ENCODE results near the gene ADAMTSL1.

The ADAMTSL1 gene

GRCh38 chr9:18504707-18505106, 30.8 kb downstream of the ADAMTSL1 start:
- DNase-seq, result no peak

DNA sequence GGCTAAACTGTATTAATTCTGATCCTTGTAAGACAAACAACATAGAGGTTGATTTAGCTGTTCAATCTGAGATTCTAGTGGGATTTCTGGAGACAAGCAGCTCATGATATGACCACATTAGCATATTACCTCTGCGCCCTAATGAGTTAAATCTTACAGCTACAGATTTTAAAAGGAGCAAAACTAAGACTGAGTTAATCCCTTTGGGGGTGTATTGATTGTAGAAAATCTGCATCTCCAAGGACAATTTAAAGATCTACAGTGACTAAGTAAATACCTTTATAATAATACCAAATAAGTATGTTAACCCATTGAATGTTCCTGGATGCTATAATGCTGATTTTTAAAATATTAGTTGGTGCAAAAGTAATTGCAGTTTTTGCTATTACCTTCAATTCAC, 33.2 kb downstream of the ADAMTSL1 start:
- DNase-seq, result no peak

GRCh38 chr9:18516514-18516913, 42.6 kb downstream of the ADAMTSL1 start:
- DNase-seq, result no peak

DNA sequence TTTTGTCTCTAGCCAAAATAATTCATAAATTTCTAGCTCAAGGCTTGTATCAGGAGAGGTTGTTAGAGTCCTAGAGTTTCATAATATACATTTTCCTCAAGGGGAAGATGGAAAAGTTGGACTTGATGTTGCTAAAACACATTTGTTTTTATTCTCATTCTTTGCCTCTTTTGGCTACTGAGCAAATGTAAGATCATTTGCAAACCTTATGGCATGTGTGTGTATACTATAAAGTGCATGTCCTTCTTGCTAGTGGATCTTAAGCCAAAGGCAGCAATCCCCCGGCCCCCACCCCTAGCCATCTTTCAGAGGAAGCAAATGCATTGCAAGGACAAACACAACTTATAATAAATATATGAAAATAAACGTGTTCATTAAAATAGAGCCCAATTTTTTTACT, 43.0 kb downstream of the ADAMTSL1 start:
- no peak for DNase-seq

- DNase-seq, result no peak
Measured at GRCh38 chr9:18520416-18521047, 46.6 kb downstream of the ADAMTSL1 start.

DNA sequence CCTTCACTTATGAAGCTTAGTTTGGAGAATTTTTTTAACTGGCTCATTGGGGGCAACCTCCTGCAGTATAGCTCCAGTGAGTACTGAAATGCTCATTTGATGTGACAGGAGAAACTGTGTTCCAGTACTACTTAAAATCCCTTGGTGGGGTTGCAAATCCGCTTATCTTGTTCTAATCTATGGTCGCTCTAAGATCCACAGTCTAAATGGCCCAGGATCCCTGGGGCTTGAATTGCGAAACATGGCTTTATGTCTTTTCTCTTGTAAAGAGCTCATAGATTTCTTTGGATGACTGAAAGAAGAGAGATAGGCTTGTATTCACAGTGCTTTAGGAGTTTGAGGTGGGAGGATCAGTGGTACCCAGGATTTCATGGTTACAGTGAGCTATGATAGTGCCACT, 52.7 kb downstream of the ADAMTSL1 start:
- no peak for DNase-seq

DNA sequence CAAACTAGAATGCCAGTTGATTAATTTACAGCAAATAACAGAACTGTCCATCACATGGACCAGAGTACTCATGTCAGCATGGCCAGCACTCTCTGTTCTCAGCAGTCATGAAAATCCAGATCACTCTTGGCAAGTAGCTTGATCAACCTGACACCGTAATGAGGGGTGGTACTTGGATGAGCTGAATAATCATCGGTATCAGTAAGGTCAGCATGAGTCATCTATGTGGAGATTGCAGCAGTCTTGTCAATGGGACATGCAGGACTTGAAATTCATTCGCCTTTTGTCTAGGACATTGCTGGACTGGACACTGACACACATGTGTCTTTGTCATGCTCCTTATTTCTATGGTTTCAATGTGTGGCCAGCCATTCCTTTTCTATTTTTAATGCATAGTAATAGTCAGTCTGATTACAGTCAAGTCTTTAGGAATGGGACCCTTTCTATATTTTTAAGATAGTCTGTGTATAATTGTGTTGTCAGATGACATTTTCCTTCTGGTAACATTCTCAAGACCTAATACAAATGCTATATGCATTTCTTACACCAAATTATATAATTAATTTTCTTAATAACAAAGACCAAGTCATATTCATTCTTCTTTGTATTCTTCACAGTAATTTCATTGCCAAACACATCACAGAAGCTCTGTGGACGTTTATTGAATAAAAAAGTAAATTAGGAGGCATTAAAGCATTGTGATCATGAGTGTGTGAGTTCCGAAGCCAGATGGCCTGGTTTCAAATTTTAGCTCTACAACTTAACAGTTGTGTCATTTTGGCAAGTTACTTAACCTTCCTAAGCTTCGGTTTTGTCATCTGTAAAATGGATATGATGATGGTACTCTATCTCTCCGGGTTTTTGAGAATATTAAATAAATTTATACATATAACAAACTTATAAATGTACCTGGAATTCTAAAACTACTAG, 57.4 kb downstream of the ADAMTSL1 start:
- DNase-seq, result no peak

DNA sequence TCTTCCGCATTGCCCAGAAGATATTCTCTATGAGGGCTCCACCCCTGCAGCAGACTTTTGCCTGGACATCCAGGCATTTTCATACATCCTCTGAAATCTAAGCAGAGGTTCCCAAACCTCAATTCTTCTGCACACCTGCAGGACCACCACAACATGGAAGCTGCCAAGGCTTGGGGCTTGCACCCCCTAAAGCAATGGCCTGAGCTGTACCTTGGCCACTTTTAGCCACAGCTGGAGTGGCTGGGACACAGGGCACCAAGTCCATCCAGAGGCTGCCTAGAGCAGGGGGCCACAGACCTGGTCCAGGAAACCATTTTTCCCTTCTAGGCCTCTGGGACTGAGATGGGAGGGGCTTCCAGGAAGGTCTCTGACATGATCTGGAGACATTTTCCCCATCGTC, 60.7 kb downstream of the ADAMTSL1 start:
- no peak for DNase-seq

GRCh38 chr9:18536554-18536953, 62.6 kb downstream of the ADAMTSL1 start:
- DNase-seq, result no peak

DNA sequence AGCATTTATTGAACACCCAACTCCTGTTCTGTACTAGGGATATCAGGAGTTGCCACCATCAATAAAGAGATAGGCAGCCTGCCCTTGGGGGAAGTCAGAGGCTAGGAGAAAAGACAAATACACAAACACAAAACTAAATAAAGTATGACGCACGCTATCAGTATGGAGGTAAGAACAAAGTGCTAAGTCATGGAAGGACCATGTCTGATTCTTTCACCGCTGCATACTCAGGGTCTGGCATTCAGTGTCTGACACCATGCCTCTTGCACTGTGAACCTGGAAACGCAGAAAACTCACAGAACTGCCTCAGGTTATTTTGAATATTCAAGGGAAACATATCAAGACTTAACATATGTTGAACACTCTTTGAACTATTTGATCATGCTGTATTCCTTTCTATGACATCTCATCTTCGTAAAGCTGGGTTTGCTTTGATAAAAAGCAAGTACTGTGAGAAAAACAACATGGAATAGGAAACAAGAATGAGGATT, 65.3 kb downstream of the ADAMTSL1 start:
- no peak for DNase-seq

DNA sequence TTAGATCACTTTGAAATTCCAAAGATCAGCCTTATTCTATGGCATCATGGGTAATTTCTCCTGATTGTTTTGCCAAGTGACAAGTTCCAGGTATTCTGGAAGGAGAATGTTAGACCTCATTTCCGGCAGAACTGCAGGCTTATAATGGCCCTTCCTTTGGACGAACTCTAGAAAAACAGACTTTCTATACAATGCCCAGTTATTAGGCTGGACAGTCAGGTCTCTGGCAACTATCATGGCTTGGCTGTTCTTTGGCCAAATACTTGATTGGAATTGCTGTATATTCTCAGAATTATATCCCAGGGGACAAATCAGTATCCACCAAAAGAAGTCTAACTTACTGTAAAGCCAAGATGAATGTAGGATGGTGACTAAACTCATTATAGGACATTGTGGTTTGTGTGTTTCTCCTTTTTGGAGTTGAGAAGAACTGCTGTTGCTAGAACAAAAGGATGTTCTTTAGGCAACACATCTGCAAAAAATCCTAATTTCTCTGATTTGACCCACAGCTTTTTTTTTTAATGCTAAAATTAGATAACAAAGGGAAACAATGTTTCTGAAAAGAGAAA, 69.0 kb downstream of the ADAMTSL1 start:
- DNase-seq, result no peak

- no peak for DNase-seq
Measured at GRCh38 chr9:18543406-18544192, 69.6 kb downstream of the ADAMTSL1 start.

GRCh38 chr9:18544456-18544855, 70.5 kb downstream of the ADAMTSL1 start:
- no peak for DNase-seq

GRCh38 chr9:18545636-18546360, 71.8 kb downstream of the ADAMTSL1 start:
- no peak for DNase-seq

DNA sequence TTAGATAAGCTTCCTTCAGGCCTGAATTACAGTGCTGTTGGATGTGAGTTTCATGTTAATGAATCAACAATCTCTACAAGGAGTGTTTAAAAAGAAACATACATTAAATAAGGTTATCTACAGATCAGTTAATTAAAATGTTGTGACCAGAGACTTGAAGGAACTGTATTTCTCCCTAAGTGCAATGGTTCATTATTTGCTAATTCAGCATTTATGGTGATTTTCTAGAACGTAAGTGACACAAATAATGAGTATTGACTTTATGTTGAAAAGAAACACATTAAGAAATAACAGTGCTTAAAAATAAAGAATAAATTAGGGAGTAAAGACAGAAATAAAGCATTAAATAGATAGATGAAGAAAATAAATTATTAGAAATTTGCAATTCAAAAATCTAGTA, 74.5 kb downstream of the ADAMTSL1 start:
- DNase-seq, result no peak

GRCh38 chr9:18549772-18550171, 75.8 kb downstream of the ADAMTSL1 start:
- DNase-seq, result no peak

DNA sequence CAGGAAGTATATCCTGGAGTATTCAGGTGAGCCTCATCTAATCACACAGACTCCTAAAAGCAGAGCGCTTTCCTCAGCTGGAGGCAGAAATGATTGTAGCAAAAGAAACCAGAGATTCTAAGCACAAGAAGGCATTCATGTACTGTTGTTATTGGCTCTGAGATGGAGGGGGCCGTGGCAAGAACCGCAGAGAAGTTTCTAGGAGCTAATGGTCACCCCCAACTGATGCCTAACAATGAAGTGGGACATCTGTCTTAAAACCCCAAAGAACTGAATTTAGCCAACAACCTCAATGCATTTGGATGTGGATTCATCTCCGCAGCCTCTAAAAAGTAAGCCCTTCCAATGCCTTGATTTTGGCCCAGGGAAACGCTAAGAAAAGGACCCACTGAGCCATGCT, 76.3 kb downstream of the ADAMTSL1 start:
- DNase-seq, result no peak

GRCh38 chr9:18554244-18554643, 80.3 kb downstream of the ADAMTSL1 start:
- DNase-seq, result no peak

DNA sequence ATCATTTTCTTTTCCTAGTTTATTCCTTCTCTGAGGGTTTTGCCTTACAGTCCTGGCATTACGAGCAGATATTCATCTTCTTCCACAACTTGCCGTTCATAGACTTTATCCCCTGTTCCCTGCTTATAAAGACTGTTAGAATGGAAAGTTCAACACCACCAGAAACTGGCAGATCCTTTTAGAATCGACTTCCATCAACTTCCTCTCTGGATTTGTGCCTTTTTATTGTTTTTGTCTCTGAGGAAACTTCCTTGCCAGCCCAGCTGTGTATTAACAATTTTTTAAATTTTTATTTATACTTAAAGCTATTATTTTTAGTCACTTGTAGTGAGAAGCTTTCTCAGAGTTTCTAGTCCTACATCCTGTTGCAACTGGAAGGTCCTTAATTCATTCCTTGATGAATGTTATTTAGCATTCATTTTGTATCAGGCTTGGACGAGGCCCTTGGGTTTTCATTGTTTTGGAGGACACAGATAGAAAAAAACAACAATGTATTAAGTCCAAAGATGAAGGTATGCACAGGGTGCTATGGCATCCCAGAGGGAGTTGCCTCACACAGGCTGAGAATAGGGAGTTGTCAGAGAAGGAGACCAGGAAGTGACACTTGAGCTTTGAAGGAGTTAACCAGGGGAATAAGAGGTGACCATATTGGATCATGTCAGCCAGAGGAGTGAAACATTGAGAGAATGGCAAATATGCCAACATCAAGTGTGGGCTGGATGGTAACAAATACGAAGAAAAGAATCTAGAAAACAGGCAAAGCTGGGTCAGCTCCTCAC, 81.3 kb downstream of the ADAMTSL1 start:
- DNase-seq, result no peak

- no peak for DNase-seq
Measured at GRCh38 chr9:18564018-18564880, 90.3 kb downstream of the ADAMTSL1 start.

GRCh38 chr9:18566121-18566520, 92.2 kb downstream of the ADAMTSL1 start:
- no peak for DNase-seq

Data from activated gamma-delta T cell treated with Interleukin-2 at 50 U/mL for 16 hours (primary cell).